Measurements from ENCODE around the gene NOTCH1. TPM values are rescaled to one million over a fixed set of nuclear protein-coding genes. Genes with fewer than 3 reads are reported as not detected.

Gene NOTCH1
- total RNA-seq, 1 experiment from 2014 or later, result 39.2 TPM

DNA sequence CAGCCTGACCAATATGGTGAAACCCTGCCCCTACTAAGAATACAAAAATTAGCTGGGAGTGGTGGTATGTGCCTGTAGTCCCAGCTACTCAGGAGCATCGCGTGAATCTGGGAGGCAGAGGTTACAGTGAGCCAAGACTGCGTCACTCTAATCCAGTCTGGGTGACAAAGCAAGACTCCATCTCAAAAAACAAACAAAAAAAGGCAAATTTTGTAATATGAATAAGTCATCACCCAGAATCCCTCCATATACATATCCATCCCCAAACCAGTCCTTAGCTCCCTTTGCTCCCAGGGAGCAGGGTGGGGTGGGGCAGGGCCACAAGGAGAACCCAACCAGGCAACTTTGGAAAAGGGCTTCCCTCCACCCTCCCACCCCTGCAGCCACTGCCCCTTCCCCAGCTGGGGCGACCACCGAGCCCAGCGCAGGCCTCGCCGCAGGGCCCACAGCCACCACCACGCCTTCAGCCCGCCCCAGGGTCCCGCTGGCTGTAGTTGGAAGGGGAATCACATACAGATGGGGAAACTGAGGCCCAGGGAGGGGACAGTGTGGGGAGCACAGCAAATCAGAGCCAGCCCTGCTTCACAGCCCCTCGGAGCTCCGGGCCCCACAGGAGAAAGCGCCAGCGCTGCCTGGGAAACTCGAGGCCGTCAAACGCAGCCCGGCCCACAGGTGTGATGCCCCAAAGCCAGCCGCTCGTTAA lies 7.8 kb downstream of the NOTCH1 start:
- Histone ChIP-seq H3K4me3 (no peak overlapping the region), H3K9me3 (ENCODE audit: insufficient read depth, low read depth) (no peaks in the 10 kb centered on the region), H3K9me2 (ENCODE audit: insufficient read depth) (no peaks in the 10 kb centered on the region), H2AFZ (no peak overlapping the region), H3K27ac (no peak overlapping the region), H4K20me1 (ENCODE audit: insufficient read depth) (no peaks in the 10 kb centered on the region; the same call in 1 of the 2 replicates), H3K36me3 (ENCODE audit: low read depth) (no peaks in the 10 kb centered on the region), H3K4me2 (no peak overlapping the region), H3K4me1 (replicated peaks; ENCODE audit: insufficient read depth) (peaks cover 14% of the 10 kb centered on the region), H3K27me3 (ENCODE audit: insufficient read depth, low read depth) (no peaks in the 10 kb centered on the region), H3F3A (ENCODE audit: insufficient read depth, low read depth) (peaks cover 28% of the 10 kb centered on the region; the same call in 1 of the 2 replicates), H3K79me2 (ENCODE audit: low read depth) (0 out of 2 replicates have a peak, but pooled peaks cover 7% of the 10 kb centered on the region)
- intact Hi-C loops (cut with micrococcal nuclease; ENCODE audit: unreplicated experiment), result loop anchor here (2.0 kb wide), 1 partner anchor 21 kb away; no protein-coding TSS in a partner anchor
- ChIA-PET CTCF (no interaction called here), POLR2A (ENCODE audit: unreplicated experiment) (interaction anchor here (0.5 to 0.6 kb wide), 2 partner anchors 34 to 40 kb away, joined by 8 to 13 read pairs; no protein-coding TSS in a partner anchor)
- no peak for TF ChIP-seq EZH2 (IDR thresholded peaks at IDR 0.05; ENCODE audit: low read depth)
- TF ChIP-seq, protein P1, sequence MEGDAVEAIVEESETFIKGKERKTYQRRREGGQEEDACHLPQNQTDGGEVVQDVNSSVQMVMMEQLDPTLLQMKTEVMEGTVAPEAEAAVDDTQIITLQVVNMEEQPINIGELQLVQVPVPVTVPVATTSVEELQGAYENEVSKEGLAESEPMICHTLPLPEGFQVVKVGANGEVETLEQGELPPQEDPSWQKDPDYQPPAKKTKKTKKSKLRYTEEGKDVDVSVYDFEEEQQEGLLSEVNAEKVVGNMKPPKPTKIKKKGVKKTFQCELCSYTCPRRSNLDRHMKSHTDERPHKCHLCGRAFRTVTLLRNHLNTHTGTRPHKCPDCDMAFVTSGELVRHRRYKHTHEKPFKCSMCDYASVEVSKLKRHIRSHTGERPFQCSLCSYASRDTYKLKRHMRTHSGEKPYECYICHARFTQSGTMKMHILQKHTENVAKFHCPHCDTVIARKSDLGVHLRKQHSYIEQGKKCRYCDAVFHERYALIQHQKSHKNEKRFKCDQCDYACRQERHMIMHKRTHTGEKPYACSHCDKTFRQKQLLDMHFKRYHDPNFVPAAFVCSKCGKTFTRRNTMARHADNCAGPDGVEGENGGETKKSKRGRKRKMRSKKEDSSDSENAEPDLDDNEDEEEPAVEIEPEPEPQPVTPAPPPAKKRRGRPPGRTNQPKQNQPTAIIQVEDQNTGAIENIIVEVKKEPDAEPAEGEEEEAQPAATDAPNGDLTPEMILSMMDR (conservative IDR thresholded peaks at IDR 0.05), result no peak
- DNase-seq, result no peak
- no TSS peak for BruUV-seq (replicated peaks)

DNA sequence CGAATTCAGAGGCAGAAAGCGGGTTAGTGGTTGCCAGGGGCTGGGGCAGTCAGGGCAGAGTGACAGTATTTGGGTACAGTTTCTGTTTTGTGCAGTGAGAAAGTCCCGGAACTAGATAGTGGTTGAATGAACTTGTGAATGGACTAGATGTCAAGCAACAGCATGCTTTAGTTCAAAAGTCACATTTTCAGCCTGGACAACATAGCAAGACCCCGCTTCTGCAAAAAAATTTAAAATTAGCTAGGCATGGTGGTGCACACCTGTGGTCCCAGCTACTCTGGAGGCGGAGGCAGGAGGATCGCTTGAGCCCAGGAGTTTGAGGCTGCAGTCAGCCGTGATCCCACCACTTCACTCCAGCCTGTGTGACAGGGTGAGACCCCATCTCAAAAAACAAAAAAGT lies 8.4 kb downstream of the NOTCH1 start:
- TF ChIP-seq EZH2 (IDR thresholded peaks at IDR 0.05; ENCODE audit: low read depth), result no peak
- TF ChIP-seq, protein P1 (conservative IDR thresholded peaks at IDR 0.05), result no peak
- H3F3A ChIP-seq (ENCODE audit: insufficient read depth, low read depth), result peaks cover 28% of the 10 kb centered on the region; the same call in 1 of the 2 replicates
- H3K79me2 ChIP-seq (ENCODE audit: low read depth), result 0 out of 2 replicates have a peak, but pooled peaks cover 7% of the 10 kb centered on the region
- H3K27me3 ChIP-seq (ENCODE audit: insufficient read depth, low read depth), result no peaks in the 10 kb centered on the region
- H3K9me3 ChIP-seq (ENCODE audit: insufficient read depth, low read depth), result no peaks in the 10 kb centered on the region
- H3K36me3 ChIP-seq (ENCODE audit: low read depth), result no peaks in the 10 kb centered on the region
- no peak overlapping the region for H3K4me2 ChIP-seq
- DNase-seq, result no peak
- ChIA-PET CTCF (no interaction called here), POLR2A (ENCODE audit: unreplicated experiment) (interaction anchor here (0.5 kb wide), 1 partner anchor 40 kb away, joined by 13 read pairs; no protein-coding TSS in a partner anchor)
- no peak overlapping the region for H2AFZ ChIP-seq
- no TSS peak for BruUV-seq (replicated peaks)
- no peak overlapping the region for H3K27ac ChIP-seq
- no peak overlapping the region for H3K4me3 ChIP-seq
- H4K20me1 ChIP-seq (ENCODE audit: insufficient read depth), result no peaks in the 10 kb centered on the region; the same call in 1 of the 2 replicates
- H3K9me2 ChIP-seq (ENCODE audit: insufficient read depth), result no peaks in the 10 kb centered on the region
- H3K4me1 ChIP-seq (replicated peaks; ENCODE audit: insufficient read depth), result peaks cover 14% of the 10 kb centered on the region
- intact Hi-C loops (cut with micrococcal nuclease; ENCODE audit: unreplicated experiment), result no loop called here

DNA sequence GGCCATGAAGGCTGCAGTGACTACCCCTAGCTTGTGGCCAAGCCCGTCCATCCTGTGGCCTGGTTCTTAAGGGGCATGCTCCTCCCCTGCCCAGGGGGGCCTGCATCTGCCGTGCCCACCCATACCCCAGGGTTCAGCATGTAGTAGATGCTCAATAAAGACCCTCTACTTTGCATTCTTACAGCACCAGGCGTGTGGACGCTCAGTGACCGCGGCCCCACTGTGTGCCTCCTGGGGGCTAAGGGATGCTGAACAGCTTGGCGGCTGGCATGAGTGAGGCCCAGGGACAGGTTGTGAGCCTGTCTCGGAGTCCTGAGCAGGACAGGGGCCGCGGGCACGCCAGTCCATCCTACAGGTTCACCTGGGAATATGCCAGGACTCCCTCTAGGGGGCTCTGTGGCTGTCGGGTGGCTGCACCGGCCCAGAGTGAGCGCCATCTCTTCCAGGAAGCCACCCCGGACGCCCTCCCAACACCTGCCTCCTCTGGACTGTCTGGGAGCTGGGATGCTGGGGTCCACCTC lies 9.1 kb downstream of the NOTCH1 start:
- no peaks in the 10 kb centered on the region for H3K36me3 ChIP-seq (ENCODE audit: low read depth)
- DNase-seq, result no peak
- H3K79me2 ChIP-seq (ENCODE audit: low read depth), result 0 out of 2 replicates have a peak, but pooled peaks cover 7% of the 10 kb centered on the region
- H3K27ac ChIP-seq, result no peak overlapping the region
- no peak overlapping the region for H2AFZ ChIP-seq
- H3K9me2 ChIP-seq (ENCODE audit: insufficient read depth), result no peaks in the 10 kb centered on the region
- peaks cover 28% of the 10 kb centered on the region; the same call in 1 of the 2 replicates for H3F3A ChIP-seq (ENCODE audit: insufficient read depth, low read depth)
- ChIA-PET POLR2A (ENCODE audit: unreplicated experiment) (no interaction called here), CTCF (no interaction called here)
- TF ChIP-seq EZH2 (IDR thresholded peaks at IDR 0.05; ENCODE audit: low read depth), result no peak
- TF ChIP-seq, protein P1 (conservative IDR thresholded peaks at IDR 0.05), result no peak
- no peak overlapping the region for H3K4me2 ChIP-seq
- no TSS peak for BruUV-seq (replicated peaks)
- peaks cover 3% of the 10 kb centered on the region; the same call in 1 of the 2 replicates for H4K20me1 ChIP-seq (ENCODE audit: insufficient read depth)
- peaks cover 14% of the 10 kb centered on the region for H3K4me1 ChIP-seq (replicated peaks; ENCODE audit: insufficient read depth)
- H3K9me3 ChIP-seq (ENCODE audit: insufficient read depth, low read depth), result no peaks in the 10 kb centered on the region
- H3K4me3 ChIP-seq, result no peak overlapping the region
- H3K27me3 ChIP-seq (ENCODE audit: insufficient read depth, low read depth), result no peaks in the 10 kb centered on the region
- intact Hi-C loops (cut with micrococcal nuclease; ENCODE audit: unreplicated experiment), result no loop called here
